ENCODE data around the gene EML6. TPM values are rescaled to one million over a fixed set of nuclear protein-coding genes. Genes with fewer than 3 reads are reported as not detected.

Gene EML6
- total and polyA plus RNA-seq, 2 of the 13 experiments (the other 11 are each of a cell fraction or from before 2014, with no cell fraction given) = 17.2 to 32.4 TPM

- TF ChIP-seq FOXP4 (CRISPR knock-in tag; IDR thresholded peaks at IDR 0.05) (no peak), FUBP1 (CRISPR knock-in tag; IDR thresholded peaks at IDR 0.05; ENCODE audit: borderline replicate concordance) (no peak), ZNF333 (CRISPR knock-in tag; IDR thresholded peaks at IDR 0.05; ENCODE audit: borderline replicate concordance) (peak; percentile 18; the same call in 1 of the 2 replicates), ZNF883 (CRISPR knock-in tag; IDR thresholded peaks at IDR 0.05; ENCODE audit: not compliant biosample characterization) (peak; percentile 52), SALL1 (CRISPR knock-in tag; IDR thresholded peaks at IDR 0.05) (peak; percentile 22; the same call in 1 of the 2 replicates), MAZ (IDR thresholded peaks at IDR 0.05; ENCODE audit: borderline replicate concordance, low read depth, low read length) (no peak; the same call in 1 of the 2 replicates), MAZ (CRISPR knock-in tag; IDR thresholded peaks at IDR 0.05; ENCODE audit: low read depth) (peak; percentile 31; the same call in 1 of the 2 replicates), MYPOP (CRISPR knock-in tag; IDR thresholded peaks at IDR 0.05) (no peak), TSC22D2 (CRISPR knock-in tag; IDR thresholded peaks at IDR 0.05; ENCODE audit: borderline replicate concordance) (no peak), ZNF780A (CRISPR knock-in tag; IDR thresholded peaks at IDR 0.05) (no peak), ZNF776 (CRISPR knock-in tag; IDR thresholded peaks at IDR 0.05) (0 out of 2 replicates have a peak, but pooled peaks have one; percentile 35), ZSCAN21 (CRISPR knock-in tag; IDR thresholded peaks at IDR 0.05; ENCODE audit: borderline replicate concordance) (0 out of 2 replicates have a peak, but pooled peaks have one; percentile 25), ZBTB33 (CRISPR knock-in tag; IDR thresholded peaks at IDR 0.05) (peak; percentile 55; the same call in 1 of the 2 replicates), ZNF263 (CRISPR knock-in tag; IDR thresholded peaks at IDR 0.05) (no peak), HOXA3 (CRISPR knock-in tag; IDR thresholded peaks at IDR 0.05) (peak; percentile 72; the same call in 1 of the 2 replicates), NR3C1 (CRISPR knock-in tag; IDR thresholded peaks at IDR 0.05) (no peak)
Observed at GRCh38 chr2:54724560-54725342, 1.3 kb downstream of the EML6 start (continued).
